Measurements from ENCODE around the gene BABAM1. TPM values are rescaled to one million over a fixed set of nuclear protein-coding genes. Genes with fewer than 3 reads are reported as not detected.

Gene BABAM1
- total RNA-seq, 2 donors from 2014 or later = 136 to 151 TPM

DNA sequence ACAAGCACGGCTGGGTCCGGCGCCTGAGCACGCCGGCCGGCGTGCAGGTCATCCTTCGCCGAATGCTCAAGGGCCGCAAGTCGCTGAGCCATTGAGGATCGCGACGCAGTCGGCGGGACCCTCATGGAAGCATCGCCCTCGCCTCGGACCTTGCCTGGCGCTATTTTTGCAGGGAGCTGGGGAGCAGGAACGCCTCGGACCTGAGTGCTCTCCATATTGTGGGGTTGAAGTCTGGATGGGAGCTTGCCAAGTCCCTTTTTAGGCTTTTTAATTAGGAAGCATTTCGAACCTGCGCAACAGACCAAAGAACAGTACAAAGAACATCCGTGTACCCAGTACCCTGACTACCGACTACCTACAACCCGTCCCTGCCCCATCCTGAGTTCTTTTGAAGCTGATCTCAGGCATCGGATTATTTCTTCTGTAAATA is 39.1 kb downstream of the BABAM1 start:
- Mint-ChIP-seq H3K4me1 (peaks cover 25% of the 10 kb centered on the region), H3K36me3 (ENCODE audit: low read depth) (no peaks in the 10 kb centered on the region), H3K27ac (peak overlapping the region; percentile 95), H3K4me3 (peak overlapping the region; percentile 77), H3K9me3 (no peaks in the 10 kb centered on the region), H3K27me3 (ENCODE audit: insufficient read depth) (no peaks in the 10 kb centered on the region)
- no peak for DNase-seq
- Histone ChIP-seq H3K27me3 (ENCODE audit: control insufficient read depth, insufficient read depth, low read length, poor library complexity, severe bottlenecking) (no peaks in the 10 kb centered on the region), H3K9ac (ENCODE audit: extremely low read depth, low read length, poor library complexity, severe bottlenecking) (peak overlapping the region; percentile 70), H3K4me3 (ENCODE audit: low read length) (peak overlapping the region; percentile 93), H3K27ac (ENCODE audit: low read depth, low read length) (peak overlapping the region; percentile 73), H3K9me3 (ENCODE audit: control insufficient read depth, low read length) (no peaks in the 10 kb centered on the region), H3K4me1 (ENCODE audit: control insufficient read depth, insufficient read depth, low read length) (peaks cover 6% of the 10 kb centered on the region), H3K36me3 (ENCODE audit: control insufficient read depth, insufficient read depth, low read length) (peaks cover under 1% of the 10 kb centered on the region)
- TF ChIP-seq, protein P1, sequence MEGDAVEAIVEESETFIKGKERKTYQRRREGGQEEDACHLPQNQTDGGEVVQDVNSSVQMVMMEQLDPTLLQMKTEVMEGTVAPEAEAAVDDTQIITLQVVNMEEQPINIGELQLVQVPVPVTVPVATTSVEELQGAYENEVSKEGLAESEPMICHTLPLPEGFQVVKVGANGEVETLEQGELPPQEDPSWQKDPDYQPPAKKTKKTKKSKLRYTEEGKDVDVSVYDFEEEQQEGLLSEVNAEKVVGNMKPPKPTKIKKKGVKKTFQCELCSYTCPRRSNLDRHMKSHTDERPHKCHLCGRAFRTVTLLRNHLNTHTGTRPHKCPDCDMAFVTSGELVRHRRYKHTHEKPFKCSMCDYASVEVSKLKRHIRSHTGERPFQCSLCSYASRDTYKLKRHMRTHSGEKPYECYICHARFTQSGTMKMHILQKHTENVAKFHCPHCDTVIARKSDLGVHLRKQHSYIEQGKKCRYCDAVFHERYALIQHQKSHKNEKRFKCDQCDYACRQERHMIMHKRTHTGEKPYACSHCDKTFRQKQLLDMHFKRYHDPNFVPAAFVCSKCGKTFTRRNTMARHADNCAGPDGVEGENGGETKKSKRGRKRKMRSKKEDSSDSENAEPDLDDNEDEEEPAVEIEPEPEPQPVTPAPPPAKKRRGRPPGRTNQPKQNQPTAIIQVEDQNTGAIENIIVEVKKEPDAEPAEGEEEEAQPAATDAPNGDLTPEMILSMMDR (conservative IDR thresholded peaks at IDR 0.05) = no peak
- WGBS, 2 experiments (ENCODE audit: insufficient coverage in 1 of 2, insufficient read length in 1 of 2) = 7% methylated on average over 14 to 28 of the region's 28 CpGs

DNA sequence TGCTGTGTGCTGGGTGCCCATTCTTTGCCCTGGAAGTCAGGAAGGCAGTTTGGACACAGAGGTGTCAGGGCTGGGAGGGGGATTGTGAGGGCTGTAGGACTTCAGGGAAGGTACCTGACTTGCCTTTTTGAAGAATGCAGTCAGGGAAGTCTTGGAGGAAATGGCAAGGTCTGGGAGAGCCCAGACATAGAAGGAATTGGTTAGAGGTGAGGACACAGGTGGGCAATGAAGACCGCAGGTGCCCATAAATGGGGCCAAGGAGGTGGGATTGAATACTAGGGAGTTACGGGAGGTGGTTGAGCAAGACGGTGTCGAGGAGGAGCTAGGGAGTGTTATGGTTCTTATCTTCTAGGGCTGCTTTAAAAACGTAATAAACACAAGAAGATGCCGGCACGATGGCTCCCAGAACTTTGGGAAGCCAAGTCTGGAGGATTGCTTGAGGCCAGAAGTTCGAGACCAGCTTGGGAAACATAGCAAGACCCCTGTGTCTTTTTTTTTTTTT is 40.7 kb downstream of the BABAM1 start:
- no peaks in the 10 kb centered on the region for H3K27me3 ChIP-seq (ENCODE audit: control insufficient read depth, insufficient read depth, low read length, poor library complexity, severe bottlenecking)
- 93 to 96% methylated on average over 7 to 8 of the region's 8 CpGs for WGBS, 2 experiments (ENCODE audit: insufficient coverage in 1 of 2, insufficient read length in 1 of 2)
- TF ChIP-seq, protein P1 (conservative IDR thresholded peaks at IDR 0.05) = no peak
- H3K4me1 Mint-ChIP-seq = peaks cover 20% of the 10 kb centered on the region
- H3K27me3 Mint-ChIP-seq (ENCODE audit: insufficient read depth) = no peaks in the 10 kb centered on the region
- no peak overlapping the region for H3K27ac ChIP-seq (ENCODE audit: low read depth, low read length)
- peaks cover 6% of the 10 kb centered on the region for H3K4me1 ChIP-seq (ENCODE audit: control insufficient read depth, insufficient read depth, low read length)
- H3K36me3 ChIP-seq (ENCODE audit: control insufficient read depth, insufficient read depth, low read length) = peaks cover 11% of the 10 kb centered on the region
- H3K9me3 ChIP-seq (ENCODE audit: control insufficient read depth, low read length) = no peaks in the 10 kb centered on the region
- peak overlapping the region; percentile 48 for H3K27ac Mint-ChIP-seq
- H3K9ac ChIP-seq (ENCODE audit: extremely low read depth, low read length, poor library complexity, severe bottlenecking) = no peak overlapping the region
- no peaks in the 10 kb centered on the region for H3K36me3 Mint-ChIP-seq (ENCODE audit: low read depth)
- no peak overlapping the region for H3K4me3 ChIP-seq (ENCODE audit: low read length)
- H3K9me3 Mint-ChIP-seq = no peaks in the 10 kb centered on the region
- peak overlapping the region; percentile 77 for H3K4me3 Mint-ChIP-seq
- no peak for DNase-seq

GRCh38 chr19:17309198-17309964 is 42.1 kb downstream of the BABAM1 start, which contains the start of gene DDA1:
TSS of gene DDA1 (plus strand) at chr19:17309563. CDS start at chr19:17309655, 92 bp downstream.
- Histone ChIP-seq H3K27me3 (ENCODE audit: control insufficient read depth, insufficient read depth, low read length, poor library complexity, severe bottlenecking) (no peaks in the 10 kb centered on the region), H3K4me1 (ENCODE audit: control insufficient read depth, insufficient read depth, low read length) (peaks cover 6% of the 10 kb centered on the region), H3K4me3 (ENCODE audit: low read length) (peak within 1 kb of the TSS; percentile 83), H3K9me3 (ENCODE audit: control insufficient read depth, low read length) (no peaks in the 10 kb centered on the region), H3K36me3 (ENCODE audit: control insufficient read depth, insufficient read depth, low read length) (peaks cover 19% of the 10 kb centered on the region), H3K27ac (ENCODE audit: low read depth, low read length) (no peak within 1 kb of the TSS), H3K9ac (ENCODE audit: extremely low read depth, low read length, poor library complexity, severe bottlenecking) (peak within 1 kb of the TSS; percentile 85)
- DNase-seq = peak; percentile 100
- H3K27me3 Mint-ChIP-seq (ENCODE audit: insufficient read depth) = no peaks in the 10 kb centered on the region
- H3K9me3 Mint-ChIP-seq = no peaks in the 10 kb centered on the region
- H3K36me3 Mint-ChIP-seq (ENCODE audit: low read depth) = peaks cover 10% of the 10 kb centered on the region
- H3K4me1 Mint-ChIP-seq = peaks cover 17% of the 10 kb centered on the region
- peak within 1 kb of the TSS; percentile 93 for H3K27ac Mint-ChIP-seq
- 0 to 1% methylated on average over 14 to 46 of the region's 46 CpGs for WGBS, 2 experiments (ENCODE audit: insufficient coverage in 1 of 2, insufficient read length in 1 of 2)
- H3K4me3 Mint-ChIP-seq = peak within 1 kb of the TSS; percentile 93
- TF ChIP-seq, protein P1 (conservative IDR thresholded peaks at IDR 0.05) = no peak
